GM10847 (cell line): ENCODE data around the gene SLC16A7.

ENCODE experiments used
- POLR2A ChIP-seq: IDR thresholded peaks from 2 replicates; pipeline ENCODE4 v1.6.1; 2011; ENCODE audit not compliant: insufficient read length; ENCODE audit errors: extremely low read depth

Gene SLC16A7

GRCh38 chr12:59689776-59690175 is 93.9 kb downstream of the SLC16A7 start:
- no peak for TF ChIP-seq POLR2A

GRCh38 chr12:59695379-59695778 is 99.5 kb downstream of the SLC16A7 start:
- no peak for TF ChIP-seq POLR2A

- TF ChIP-seq POLR2A: no peak
These were observed 102.8 kb downstream of the SLC16A7 start for GRCh38 chr12:59698600-59698999.

GRCh38 chr12:59699421-59700152 is 103.8 kb downstream of the SLC16A7 start:
- TF ChIP-seq POLR2A: no peak

GRCh38 chr12:59700153-59700450 is 104.3 kb downstream of the SLC16A7 start:
- no peak for TF ChIP-seq POLR2A

- TF ChIP-seq POLR2A: no peak
These were observed 112.2 kb downstream of the SLC16A7 start for GRCh38 chr12:59708064-59708463.

GRCh38 chr12:59708484-59708883 is 112.7 kb downstream of the SLC16A7 start:
- no peak for TF ChIP-seq POLR2A

- TF ChIP-seq POLR2A: no peak
These were observed 114.3 kb downstream of the SLC16A7 start for GRCh38 chr12:59710004-59710628.

GRCh38 chr12:59710964-59711363 is 115.1 kb downstream of the SLC16A7 start:
- TF ChIP-seq POLR2A: no peak

GRCh38 chr12:59715434-59715833 is 119.6 kb downstream of the SLC16A7 start:
- no peak for TF ChIP-seq POLR2A

GRCh38 chr12:59716043-59716442 is 120.2 kb downstream of the SLC16A7 start:
- no peak for TF ChIP-seq POLR2A

- no peak for TF ChIP-seq POLR2A
These were observed 121.6 kb downstream of the SLC16A7 start for GRCh38 chr12:59717436-59717835.

GRCh38 chr12:59719701-59720100 is 123.9 kb downstream of the SLC16A7 start:
- no peak for TF ChIP-seq POLR2A

- no peak for TF ChIP-seq POLR2A
These were observed 127.7 kb downstream of the SLC16A7 start for GRCh38 chr12:59723520-59723919.

GRCh38 chr12:59724011-59724695 is 128.3 kb downstream of the SLC16A7 start:
- TF ChIP-seq POLR2A: no peak

GRCh38 chr12:59733200-59733599 is 137.4 kb downstream of the SLC16A7 start:
- no peak for TF ChIP-seq POLR2A
